GM12801 (cell line): ENCODE data around the gene FAM3B.

Experiments used
- TF ChIP-seq, protein P1 (sequence below): IDR thresholded peaks from one replicate; pipeline ENCODE4 v1.5.1; 2011; ENCODE audit warnings: control low read depth; ENCODE audit not compliant: insufficient read length; ENCODE audit errors: extremely low read depth

Gene FAM3B

GRCh38 chr21:41307219-41307618, 9.4 kb upstream of the FAM3B start:
- TF ChIP-seq, protein P1, sequence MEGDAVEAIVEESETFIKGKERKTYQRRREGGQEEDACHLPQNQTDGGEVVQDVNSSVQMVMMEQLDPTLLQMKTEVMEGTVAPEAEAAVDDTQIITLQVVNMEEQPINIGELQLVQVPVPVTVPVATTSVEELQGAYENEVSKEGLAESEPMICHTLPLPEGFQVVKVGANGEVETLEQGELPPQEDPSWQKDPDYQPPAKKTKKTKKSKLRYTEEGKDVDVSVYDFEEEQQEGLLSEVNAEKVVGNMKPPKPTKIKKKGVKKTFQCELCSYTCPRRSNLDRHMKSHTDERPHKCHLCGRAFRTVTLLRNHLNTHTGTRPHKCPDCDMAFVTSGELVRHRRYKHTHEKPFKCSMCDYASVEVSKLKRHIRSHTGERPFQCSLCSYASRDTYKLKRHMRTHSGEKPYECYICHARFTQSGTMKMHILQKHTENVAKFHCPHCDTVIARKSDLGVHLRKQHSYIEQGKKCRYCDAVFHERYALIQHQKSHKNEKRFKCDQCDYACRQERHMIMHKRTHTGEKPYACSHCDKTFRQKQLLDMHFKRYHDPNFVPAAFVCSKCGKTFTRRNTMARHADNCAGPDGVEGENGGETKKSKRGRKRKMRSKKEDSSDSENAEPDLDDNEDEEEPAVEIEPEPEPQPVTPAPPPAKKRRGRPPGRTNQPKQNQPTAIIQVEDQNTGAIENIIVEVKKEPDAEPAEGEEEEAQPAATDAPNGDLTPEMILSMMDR, result no peak

DNA sequence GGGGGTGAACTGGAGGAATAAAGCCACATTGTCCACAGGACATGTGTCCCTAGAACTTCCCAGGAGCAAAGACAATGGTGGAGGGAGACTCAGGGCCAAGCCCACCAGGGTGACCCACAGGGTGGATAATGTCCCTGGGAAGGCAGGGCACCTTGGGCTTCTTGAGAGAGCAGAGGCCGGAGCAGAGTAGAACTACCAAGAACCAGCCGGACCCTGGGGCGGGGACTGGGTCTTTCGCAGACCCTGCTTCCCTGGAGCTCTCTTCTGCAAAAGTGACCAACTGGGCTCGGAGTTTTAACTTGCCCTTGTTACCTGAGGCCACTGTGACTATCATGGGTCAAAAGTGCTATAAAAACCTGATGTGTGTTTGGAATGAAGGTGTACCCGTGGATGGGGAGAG, 875 bp upstream of the FAM3B start:
- TF ChIP-seq, protein P1, result no peak

DNA sequence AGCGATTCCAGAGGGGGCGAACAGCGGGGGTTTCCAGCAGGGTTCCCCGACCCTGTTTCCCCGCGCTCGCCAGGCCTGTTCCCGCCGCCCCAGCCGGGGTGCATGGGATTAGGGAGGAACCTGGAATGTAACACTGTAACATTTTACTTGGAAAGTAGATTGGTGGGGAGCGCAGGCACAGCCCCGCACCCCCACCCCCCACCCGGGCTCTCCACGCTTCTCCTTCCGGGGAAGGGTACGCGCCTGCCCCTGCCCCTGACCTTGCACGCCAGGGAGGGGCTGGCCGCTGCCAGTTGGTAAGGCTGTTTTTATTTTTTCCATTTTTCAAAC, 427 bp downstream of the FAM3B start:
- TF ChIP-seq, protein P1, result no peak

- TF ChIP-seq, protein P1, result no peak
Measured at GRCh38 chr21:41317458-41317857, 857 bp downstream of the FAM3B start.

DNA sequence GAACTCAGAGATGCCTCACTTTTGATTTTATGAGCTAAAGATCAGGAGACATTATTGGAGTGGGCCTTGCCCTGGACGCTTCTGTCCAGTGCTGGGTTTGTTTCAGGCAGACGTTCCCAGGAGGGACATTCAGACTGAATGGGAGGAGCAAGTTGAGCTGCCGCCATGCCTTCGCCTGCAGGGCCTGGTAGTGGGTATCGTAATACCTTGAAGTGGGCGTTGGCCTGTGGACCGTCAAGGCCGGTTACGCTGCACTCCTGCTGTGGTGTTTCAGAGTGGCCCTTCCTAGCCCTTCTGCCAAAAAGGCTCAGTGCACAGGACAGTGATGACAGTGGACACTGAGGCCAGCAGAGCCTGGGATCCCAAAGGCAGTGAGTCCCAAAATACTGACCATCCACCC, 1.6 kb downstream of the FAM3B start:
- TF ChIP-seq, protein P1, result no peak

GRCh38 chr21:41319273-41319672, 2.7 kb downstream of the FAM3B start:
- TF ChIP-seq, protein P1, result no peak

DNA sequence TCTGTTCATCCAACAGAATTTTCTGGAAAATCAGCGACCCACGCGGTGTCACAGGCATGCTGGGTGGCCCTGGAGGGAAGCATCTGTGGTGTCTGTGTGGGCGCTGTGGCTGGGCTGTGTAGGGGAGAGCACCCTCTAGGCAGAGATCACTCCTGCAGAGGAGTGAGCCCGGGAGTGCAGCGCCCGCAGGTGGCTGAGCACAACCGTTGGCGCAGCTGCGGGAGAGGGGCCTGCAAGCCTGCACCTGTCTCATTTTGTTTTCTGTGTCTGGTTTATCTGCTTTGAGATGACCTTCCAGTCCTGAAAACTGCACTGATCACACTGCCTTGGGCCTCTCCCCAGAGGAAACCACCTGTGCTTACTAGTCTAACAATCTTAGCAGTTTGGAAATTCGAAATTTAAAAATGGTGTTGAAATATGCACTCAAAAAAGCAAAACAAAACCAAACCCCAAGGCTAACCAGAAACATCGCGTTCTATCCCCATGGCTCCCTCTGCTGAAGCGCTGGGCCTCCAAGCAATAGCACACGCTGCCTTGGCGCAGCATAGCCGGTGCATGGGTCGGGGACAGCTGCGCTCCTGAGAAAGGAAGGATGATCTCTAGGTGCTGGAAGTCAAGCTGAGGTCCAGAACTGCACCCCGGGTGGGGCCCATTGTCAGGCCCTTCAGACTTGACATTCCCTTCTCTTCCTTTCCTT, 4.8 kb downstream of the FAM3B start:
- TF ChIP-seq, protein P1, result no peak
